C4-2B (cell line): ENCODE data around the gene MED13.

ENCODE experiments used
- H3K27ac ChIP-seq: fragments of 450-650 bp; 2 replicates; pipeline ENCODE4 v1.5.1; 2017
- ZFX ChIP-seq: fragments of 450-650 bp; IDR thresholded peaks from 2 replicates; pipeline ENCODE4 v1.6.1; 2017
- TF ChIP-seq, protein P1 (sequence below): fragments of 450-650 bp; conservative IDR thresholded peaks from 2 replicates; pipeline ENCODE4 v1.5.1; 2017; ENCODE audit warnings: mild to moderate bottlenecking

The MED13 gene, protein sequence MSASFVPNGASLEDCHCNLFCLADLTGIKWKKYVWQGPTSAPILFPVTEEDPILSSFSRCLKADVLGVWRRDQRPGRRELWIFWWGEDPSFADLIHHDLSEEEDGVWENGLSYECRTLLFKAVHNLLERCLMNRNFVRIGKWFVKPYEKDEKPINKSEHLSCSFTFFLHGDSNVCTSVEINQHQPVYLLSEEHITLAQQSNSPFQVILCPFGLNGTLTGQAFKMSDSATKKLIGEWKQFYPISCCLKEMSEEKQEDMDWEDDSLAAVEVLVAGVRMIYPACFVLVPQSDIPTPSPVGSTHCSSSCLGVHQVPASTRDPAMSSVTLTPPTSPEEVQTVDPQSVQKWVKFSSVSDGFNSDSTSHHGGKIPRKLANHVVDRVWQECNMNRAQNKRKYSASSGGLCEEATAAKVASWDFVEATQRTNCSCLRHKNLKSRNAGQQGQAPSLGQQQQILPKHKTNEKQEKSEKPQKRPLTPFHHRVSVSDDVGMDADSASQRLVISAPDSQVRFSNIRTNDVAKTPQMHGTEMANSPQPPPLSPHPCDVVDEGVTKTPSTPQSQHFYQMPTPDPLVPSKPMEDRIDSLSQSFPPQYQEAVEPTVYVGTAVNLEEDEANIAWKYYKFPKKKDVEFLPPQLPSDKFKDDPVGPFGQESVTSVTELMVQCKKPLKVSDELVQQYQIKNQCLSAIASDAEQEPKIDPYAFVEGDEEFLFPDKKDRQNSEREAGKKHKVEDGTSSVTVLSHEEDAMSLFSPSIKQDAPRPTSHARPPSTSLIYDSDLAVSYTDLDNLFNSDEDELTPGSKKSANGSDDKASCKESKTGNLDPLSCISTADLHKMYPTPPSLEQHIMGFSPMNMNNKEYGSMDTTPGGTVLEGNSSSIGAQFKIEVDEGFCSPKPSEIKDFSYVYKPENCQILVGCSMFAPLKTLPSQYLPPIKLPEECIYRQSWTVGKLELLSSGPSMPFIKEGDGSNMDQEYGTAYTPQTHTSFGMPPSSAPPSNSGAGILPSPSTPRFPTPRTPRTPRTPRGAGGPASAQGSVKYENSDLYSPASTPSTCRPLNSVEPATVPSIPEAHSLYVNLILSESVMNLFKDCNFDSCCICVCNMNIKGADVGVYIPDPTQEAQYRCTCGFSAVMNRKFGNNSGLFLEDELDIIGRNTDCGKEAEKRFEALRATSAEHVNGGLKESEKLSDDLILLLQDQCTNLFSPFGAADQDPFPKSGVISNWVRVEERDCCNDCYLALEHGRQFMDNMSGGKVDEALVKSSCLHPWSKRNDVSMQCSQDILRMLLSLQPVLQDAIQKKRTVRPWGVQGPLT (N-terminal part only)

DNA sequence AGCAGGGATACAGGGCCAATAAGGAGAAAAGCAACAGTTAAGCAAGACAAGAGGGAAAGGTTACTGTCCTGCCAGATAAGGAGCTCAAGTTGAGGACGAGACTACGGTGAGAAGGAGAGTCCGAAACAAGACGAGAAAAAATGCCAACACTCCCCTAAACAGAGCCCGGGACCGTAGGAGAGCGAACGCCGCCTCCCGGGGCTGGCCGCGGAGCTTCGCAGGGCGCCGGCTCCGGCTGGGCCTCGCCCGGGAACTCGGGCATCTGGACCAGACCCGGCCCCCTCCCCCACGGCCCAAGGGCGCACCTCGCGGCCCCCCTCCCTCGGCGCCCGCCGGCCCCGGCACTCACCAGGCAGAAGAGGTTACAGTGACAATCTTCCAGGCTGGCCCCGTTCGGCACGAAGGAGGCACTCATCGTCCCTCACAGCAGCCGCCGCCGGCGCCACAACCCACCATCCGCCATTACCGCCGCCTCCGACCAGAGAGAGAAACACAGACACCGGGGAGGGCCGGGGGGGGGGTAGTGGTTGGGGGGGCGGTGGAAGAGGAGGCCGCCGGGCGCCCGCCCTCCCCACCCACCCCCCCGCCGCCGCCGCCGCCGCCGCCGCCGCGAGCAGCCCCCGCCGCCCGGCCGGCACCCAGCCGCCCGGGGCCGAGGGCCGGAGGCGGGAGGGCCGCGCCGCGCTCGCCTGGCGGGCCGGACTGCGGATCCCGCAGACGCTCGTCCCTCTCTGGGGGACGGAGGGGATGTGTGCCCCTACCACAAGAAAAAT, at the start of gene MED13:
Gene MED13, minus strand, starts transcription at position 488 of the 773 bp plus-strand sequence. Its CDS starts 73 bp downstream, at position 415.
- TF ChIP-seq, protein P1, sequence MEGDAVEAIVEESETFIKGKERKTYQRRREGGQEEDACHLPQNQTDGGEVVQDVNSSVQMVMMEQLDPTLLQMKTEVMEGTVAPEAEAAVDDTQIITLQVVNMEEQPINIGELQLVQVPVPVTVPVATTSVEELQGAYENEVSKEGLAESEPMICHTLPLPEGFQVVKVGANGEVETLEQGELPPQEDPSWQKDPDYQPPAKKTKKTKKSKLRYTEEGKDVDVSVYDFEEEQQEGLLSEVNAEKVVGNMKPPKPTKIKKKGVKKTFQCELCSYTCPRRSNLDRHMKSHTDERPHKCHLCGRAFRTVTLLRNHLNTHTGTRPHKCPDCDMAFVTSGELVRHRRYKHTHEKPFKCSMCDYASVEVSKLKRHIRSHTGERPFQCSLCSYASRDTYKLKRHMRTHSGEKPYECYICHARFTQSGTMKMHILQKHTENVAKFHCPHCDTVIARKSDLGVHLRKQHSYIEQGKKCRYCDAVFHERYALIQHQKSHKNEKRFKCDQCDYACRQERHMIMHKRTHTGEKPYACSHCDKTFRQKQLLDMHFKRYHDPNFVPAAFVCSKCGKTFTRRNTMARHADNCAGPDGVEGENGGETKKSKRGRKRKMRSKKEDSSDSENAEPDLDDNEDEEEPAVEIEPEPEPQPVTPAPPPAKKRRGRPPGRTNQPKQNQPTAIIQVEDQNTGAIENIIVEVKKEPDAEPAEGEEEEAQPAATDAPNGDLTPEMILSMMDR = no peak
- peak; percentile 0; the same call in 1 of the 2 replicates for TF ChIP-seq ZFX

DNA sequence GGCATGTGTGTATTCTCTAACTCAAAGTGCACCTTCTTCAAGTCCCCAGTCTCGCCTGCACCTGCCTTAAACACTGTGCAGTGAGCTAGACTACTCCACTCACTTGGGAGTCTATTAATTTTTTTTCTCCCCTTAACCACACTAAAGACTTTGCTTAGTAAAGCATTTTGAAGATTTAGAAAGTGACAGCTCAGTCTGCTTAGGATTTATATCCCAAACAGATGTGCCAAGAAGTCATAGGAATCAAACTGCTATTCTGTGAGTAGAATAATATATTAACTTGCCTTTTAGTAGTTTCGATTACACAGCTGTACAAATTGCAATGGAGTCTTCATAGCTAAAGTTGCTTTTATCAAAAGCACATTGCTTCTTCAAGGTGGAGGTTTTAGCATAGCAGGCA, 47.2 kb upstream of the MED13 start:
- TF ChIP-seq, protein P1 = no peak
- TF ChIP-seq ZFX = no peak
- H3K27ac ChIP-seq = no peak overlapping the region

More for the DNA sequence above, at the start of gene MED13:
- H3K27ac ChIP-seq = peak within 1 kb of the TSS; percentile 99

DNA sequence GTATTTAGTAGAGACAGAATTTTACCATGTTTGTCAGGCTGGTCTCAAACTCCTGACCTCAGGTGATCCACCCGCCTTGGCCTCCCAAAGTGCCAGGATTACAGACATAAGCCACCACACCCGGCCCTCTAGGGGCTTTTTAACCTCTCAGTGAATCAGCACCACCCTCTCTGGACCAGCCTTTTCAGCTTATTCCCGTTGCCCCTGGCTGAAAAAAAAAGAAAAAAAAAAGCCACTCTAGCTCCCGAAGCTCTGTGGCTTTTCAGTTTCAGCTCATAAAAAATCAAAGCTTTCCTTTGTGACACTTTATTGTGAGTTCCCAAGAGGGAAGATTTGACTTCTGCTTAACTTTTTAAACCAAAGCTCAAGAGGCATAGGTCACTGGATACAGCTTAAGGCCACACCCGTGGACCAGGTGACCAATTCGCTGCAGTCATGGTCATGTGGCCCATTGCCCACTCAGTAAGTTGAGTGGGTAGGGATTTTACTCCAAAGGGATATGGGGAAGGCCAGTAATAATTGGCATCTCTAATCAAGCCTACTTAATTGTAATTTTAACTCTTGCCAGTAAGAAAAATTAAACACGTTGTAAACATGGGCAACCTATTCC, 46.6 kb upstream of the MED13 start:
- no peak for TF ChIP-seq ZFX
- TF ChIP-seq, protein P1 = no peak
- no peak overlapping the region for H3K27ac ChIP-seq

DNA sequence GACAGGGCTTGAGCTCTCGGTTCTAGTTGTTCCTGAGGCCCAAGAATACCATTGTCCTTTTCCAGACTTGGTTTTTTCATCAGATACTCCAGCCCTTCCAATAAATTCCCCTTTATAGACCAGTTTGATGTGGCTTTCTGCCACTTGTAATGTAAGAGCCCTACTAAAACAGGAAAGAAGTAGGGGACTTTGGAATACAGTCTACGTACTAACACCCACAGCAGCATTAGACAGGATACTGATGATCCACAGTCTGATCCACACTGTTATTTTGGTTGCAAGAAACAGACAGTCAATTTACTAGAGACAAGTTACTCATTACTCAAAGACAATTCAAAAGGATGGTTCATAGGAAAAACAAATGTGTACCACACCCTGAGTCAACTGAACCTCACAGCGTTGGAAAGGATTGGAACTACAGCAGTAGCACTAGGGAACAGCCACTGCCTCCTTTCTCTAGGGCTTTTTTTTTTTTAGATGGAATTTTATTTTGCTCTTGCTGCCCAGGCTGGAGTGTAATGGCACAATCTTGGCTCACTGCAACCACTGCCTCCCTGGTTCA, 45.9 kb upstream of the MED13 start:
- TF ChIP-seq, protein P1 = no peak
- TF ChIP-seq ZFX = no peak
- H3K27ac ChIP-seq = no peak overlapping the region

DNA sequence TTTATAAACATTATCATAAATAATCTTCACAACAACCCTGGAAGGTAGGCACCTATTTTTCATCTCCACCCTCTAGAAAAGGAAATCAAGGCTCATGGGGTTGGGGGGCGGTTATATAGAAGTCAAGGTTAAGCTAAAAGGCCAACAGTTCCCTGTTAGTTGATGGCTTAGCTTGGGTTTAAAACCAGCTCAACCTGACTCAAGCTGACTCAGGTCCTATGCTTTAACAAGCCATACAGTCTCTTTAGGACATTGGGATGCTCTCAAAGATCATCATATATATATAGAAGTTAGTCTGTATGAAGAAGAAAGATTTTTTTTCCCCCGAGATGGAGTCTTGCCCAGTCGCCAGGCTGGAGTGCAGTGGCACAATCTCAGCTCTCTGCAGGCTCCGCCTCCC, 44.8 kb upstream of the MED13 start:
- TF ChIP-seq, protein P1 = no peak
- TF ChIP-seq ZFX = no peak
- no peak overlapping the region for H3K27ac ChIP-seq

DNA sequence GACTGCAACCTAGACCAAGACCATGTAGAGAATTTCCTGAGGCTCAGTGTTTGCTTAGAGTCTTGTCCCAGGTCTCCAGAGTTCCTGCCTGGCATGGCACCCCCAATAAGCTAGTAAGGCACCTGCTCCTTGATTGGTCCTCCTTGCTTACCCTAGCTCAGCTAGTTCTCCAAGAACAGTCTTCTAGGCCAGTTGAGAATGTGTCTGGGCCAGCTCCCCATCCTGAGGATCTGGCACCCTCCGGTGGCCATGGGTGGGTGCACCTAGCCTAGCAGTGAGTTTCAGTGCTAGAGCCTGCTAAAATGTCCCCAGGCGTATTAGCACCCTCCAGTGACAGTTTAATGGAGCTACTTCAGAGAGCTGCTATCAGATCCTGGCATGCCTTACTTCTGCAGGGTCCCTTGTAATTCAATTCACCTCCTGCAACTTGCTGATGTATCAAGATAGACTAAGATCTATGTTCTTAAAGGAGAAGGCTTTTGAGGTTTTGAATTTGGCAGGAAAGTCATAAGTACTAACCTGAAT, 44.4 kb upstream of the MED13 start:
- no peak for TF ChIP-seq ZFX
- TF ChIP-seq, protein P1 = peak; percentile 88
- H3K27ac ChIP-seq = no peak overlapping the region
